IMR-90 (cell line): ENCODE results near the gene ROMO1. TPM values are rescaled to one million over a fixed set of nuclear protein-coding genes. Genes with fewer than 3 reads are reported as not detected.

ENCODE experiments used
- ATAC-seq: fragments of 200-7000 bp; cut with Tn5 transposase; 2 replicates; pipeline ENCODE4 v1.9.1; 2020; ENCODE audit warnings: low read depth, mild to moderate bottlenecking, moderate library complexity
- BruUV-seq: library from RNA; stranded (reverse); fragments of 400-500 nt; replicated peaks from 2 replicates; lab custom pipeline; 2021; lab: Mats Ljungman, UMichigan
- CTCF ChIA-PET: fragments of 300-600 bp; formaldehyde crosslinking; extraction: SDS; loops from one replicate; lab custom pipeline; 2021; ENCODE audit warnings: antibody characterized with exemption; lab: Yijun Ruan, JAX
- POLR2A ChIA-PET: fragments of 300-600 bp; sonication (Branson Sonifier 250); formaldehyde crosslinking; loops from one replicate; lab custom pipeline; 2022; ENCODE audit warnings: antibody characterized with exemption; ENCODE audit not compliant: unreplicated experiment; lab: Charles Lee
- DNase-seq: peaks from one replicate; pipeline ENCODE4 v3.0.0; 2013
- H2AFZ ChIP-seq: replicated peaks from 2 replicates; pipeline ENCODE3; 2013; ENCODE audit warnings: low read length, mild to moderate bottlenecking; ENCODE audit not compliant: poor library complexity
- H2AK5ac ChIP-seq: 2 replicates; pipeline ENCODE4 v1.6.1; 2013; ENCODE audit warnings: low read depth, low read length, inconsistent platforms
- H2AK9ac ChIP-seq: replicated peaks from 2 replicates; pipeline ENCODE3; 2013; ENCODE audit warnings: mild to moderate bottlenecking, low read depth, low read length, moderate library complexity; ENCODE audit not compliant: poor library complexity
- H2BK120ac ChIP-seq: 2 replicates; pipeline ENCODE4 v1.6.1; 2013; ENCODE audit warnings: low read depth, low read length, inconsistent platforms
- H2BK15ac ChIP-seq: 3 replicates; pipeline ENCODE4 v1.6.1; 2013; ENCODE audit warnings: low read depth, low read length, inconsistent platforms
- H2BK20ac ChIP-seq: 2 replicates; pipeline ENCODE4 v1.6.1; 2013; ENCODE audit warnings: low read depth, mild to moderate bottlenecking, inconsistent platforms, low read length, moderate library complexity
- H2BK5ac ChIP-seq: 2 replicates; pipeline ENCODE4 v1.6.1; 2013; ENCODE audit warnings: mild to moderate bottlenecking, low read depth, low read length, inconsistent platforms; ENCODE audit not compliant: poor library complexity, severe bottlenecking
- H3K14ac ChIP-seq: replicated peaks from 2 replicates; pipeline ENCODE4 v1.6.1; 2013; ENCODE audit warnings: low read depth, low read length, inconsistent platforms
- H3K18ac ChIP-seq: 2 replicates; pipeline ENCODE4 v1.6.1; 2013; ENCODE audit warnings: low read depth, low read length, control low read depth
- H3K23ac ChIP-seq: 2 replicates; pipeline ENCODE4 v1.6.1; 2013; ENCODE audit warnings: low read depth, low read length, inconsistent platforms
- H3K27ac ChIP-seq: 2 replicates; pipeline ENCODE4 v1.5.1; 2013; ENCODE audit warnings: mild to moderate bottlenecking, control low read depth, low read length; ENCODE audit not compliant: insufficient read depth
- H3K27me3 ChIP-seq: 2 replicates; pipeline ENCODE4 v1.6.1; 2013; ENCODE audit warnings: low read length; ENCODE audit not compliant: control insufficient read depth, insufficient read depth
- H3K36me3 ChIP-seq: 2 replicates; pipeline ENCODE4 v1.6.1; 2013; ENCODE audit warnings: low read length, mixed read lengths; ENCODE audit not compliant: control insufficient read depth, insufficient read depth
- H3K4ac ChIP-seq: 2 replicates; pipeline ENCODE4 v1.6.1; 2013; ENCODE audit warnings: low read depth, low read length, inconsistent platforms
- H3K4me1 ChIP-seq: 2 replicates; pipeline ENCODE4 v1.6.1; 2013; ENCODE audit warnings: low read length, mixed read lengths; ENCODE audit not compliant: control insufficient read depth, insufficient read depth
- H3K4me2 ChIP-seq: 2 replicates; pipeline ENCODE4 v1.6.1; 2013; ENCODE audit warnings: low read depth, mild to moderate bottlenecking, control low read depth, low read length, moderate library complexity
- H3K4me3 ChIP-seq: 2 replicates; pipeline ENCODE4 v1.5.1; 2013; ENCODE audit warnings: low read depth, mild to moderate bottlenecking, control low read depth, low read length, moderate library complexity; ENCODE audit not compliant: insufficient read depth
- H3K56ac ChIP-seq: 2 replicates; pipeline ENCODE4 v1.6.1; 2013; ENCODE audit warnings: low read length, inconsistent platforms; ENCODE audit not compliant: insufficient read depth; ENCODE audit errors: extremely low read depth
- H3K79me1 ChIP-seq, 2 experiments: 2 replicates each; pipeline ENCODE4 v1.6.1; 2013; ENCODE audit warnings: low read length in 2 of 2, inconsistent platforms in 1 of 2, low read depth in 1 of 2
- H3K9ac ChIP-seq: 2 replicates; pipeline ENCODE4 v1.6.1; 2013; ENCODE audit warnings: low read depth, low read length, control low read depth
- H3K9me1 ChIP-seq: 2 replicates; pipeline ENCODE4 v1.6.1; 2013; ENCODE audit warnings: low read length, inconsistent platforms; ENCODE audit not compliant: insufficient read depth
- H3K9me3 ChIP-seq: 2 replicates; pipeline ENCODE4 v1.6.1; 2013; ENCODE audit warnings: low read length; ENCODE audit not compliant: control insufficient read depth, insufficient read depth
- H4K20me1 ChIP-seq: 2 replicates; pipeline ENCODE4 v1.6.1; 2013; ENCODE audit warnings: low read length, inconsistent platforms; ENCODE audit not compliant: insufficient read depth
- H4K5ac ChIP-seq: 2 replicates; pipeline ENCODE4 v1.6.1; 2013; ENCODE audit warnings: mild to moderate bottlenecking, low read depth, low read length, control low read depth
- H4K8ac ChIP-seq, 2 experiments: 2 replicates each; pipeline ENCODE4 v1.6.1; 2013; ENCODE audit warnings: low read depth in 2 of 2, low read length in 2 of 2, control low read depth in 1 of 2, inconsistent platforms in 1 of 2
- H4K91ac ChIP-seq: 2 replicates; pipeline ENCODE4 v1.6.1; 2013; ENCODE audit warnings: low read depth, low read length, inconsistent platforms; ENCODE audit not compliant: insufficient read depth
- FOS ChIP-seq: fragments of 150-350 bp; IDR thresholded peaks from 2 replicates; pipeline ENCODE4 v1.6.1; 2016; ENCODE audit warnings: low read depth, low read length
- MAFK ChIP-seq: IDR thresholded peaks from 2 replicates; pipeline ENCODE4 v1.6.1; 2012; ENCODE audit warnings: low read depth, low read length, improper control_type of control experiment
- NFE2L2 ChIP-seq: fragments of 150-350 bp; IDR thresholded peaks from 2 replicates; pipeline ENCODE4 v1.6.1; 2016; ENCODE audit warnings: low read depth, mild to moderate bottlenecking, low read length
- POLR2A ChIP-seq: IDR thresholded peaks from 2 replicates; pipeline ENCODE4 v1.6.1; 2012; ENCODE audit warnings: mild to moderate bottlenecking, low read depth, low read length
- RAD21 ChIP-seq: IDR thresholded peaks from 2 replicates; pipeline ENCODE4 v1.6.1; 2012; ENCODE audit warnings: low read length, improper control_type of control experiment
- RFX5 ChIP-seq: IDR thresholded peaks from 2 replicates; pipeline ENCODE4 v1.8.0; 2012; ENCODE audit warnings: low read depth, mild to moderate bottlenecking, low read length, moderate library complexity
- SMC3 ChIP-seq: fragments of 150-350 bp; IDR thresholded peaks from 2 replicates; pipeline ENCODE4 v1.6.1; 2016; ENCODE audit warnings: low read depth, mild to moderate bottlenecking, antibody characterized with exemption, low read length, moderate library complexity
- whole genome bisulfite sequencing, 2 experiments: methylation state at CpG; one replicate each; pipeline versions ENCODE4 v1.1.5 to v1.1.7; 2013; ENCODE audit warnings: missing lambda C conversion rate in 2 of 2; ENCODE audit not compliant: insufficient read length in 1 of 2; ENCODE audit errors: extremely low coverage in 2 of 2; 5-methylcytosine and 5-hydroxymethylcytosine counted together
- dilution Hi-C: fragments of 300-500 bp; cut with HindIII; formaldehyde crosslinking; loops from one replicate; pipeline ENCODE4 v1.14.3; 2018; ENCODE audit warnings: low sequenced_read_pairs; ENCODE audit not compliant: unreplicated experiment
- in situ Hi-C: fragments of 300-500 bp; cut with MboI; formaldehyde crosslinking; loops from 3 replicates; pipeline ENCODE4 v1.14.3; 2019; ENCODE audit warnings: low sequenced_read_pairs, inconsistent platforms, mixed read lengths
- intact Hi-C: fragments of 100-400 bp; cut with micrococcal nuclease; formaldehyde crosslinking; loops from 2 replicates; pipeline ENCODE4 v1.10.0; 2022
- polyA plus RNA-seq, 3 experiments: library from polyadenylated mRNA; depleted of rRNA; stranded (reverse); fragments of >200 nt; gene quantifications; 2 replicates each; pipeline ENCODE4 v1.2.3, GENCODE V29; 2012; ENCODE audit warnings: low replicate concordance in 1 of 3
- total RNA-seq: library from RNA; depleted of rRNA; stranded (reverse); fragments of >200 nt; gene quantifications from 2 replicates; pipeline ENCODE4 v1.2.3, GENCODE V29; 2012

The ROMO1 gene
- total and polyA plus RNA-seq, 2 of the 4 experiments (the other 2 are of a cell fraction) = 223 to 555 TPM

DNA sequence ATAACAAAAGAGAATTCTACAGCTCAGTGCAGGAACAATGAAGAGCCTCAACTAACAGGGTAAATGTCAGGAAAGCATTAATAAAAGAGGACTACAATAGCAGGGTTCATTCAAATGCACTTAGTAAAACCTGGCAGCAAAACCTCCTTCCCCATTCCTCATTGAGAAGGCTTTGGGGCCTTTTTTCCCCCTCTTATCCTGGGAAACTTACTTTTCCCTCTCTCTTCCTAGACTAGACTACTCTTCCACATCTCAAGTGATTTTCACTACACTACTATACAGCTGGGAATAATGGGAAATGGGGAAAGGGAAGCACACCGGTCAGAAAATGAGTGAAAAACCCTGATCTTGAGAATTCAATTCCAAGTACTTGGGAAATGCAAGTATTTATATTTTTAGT is 10.1 kb downstream of the ROMO1 start:
- intact Hi-C loops = loop anchor here (10.0 kb wide), 1 partner anchor 176 kb away; no protein-coding TSS in a partner anchor
- CTCF ChIA-PET = interaction anchor here (0.9 kb wide), 1 partner anchor 25 kb away, joined by 3 read pairs; no protein-coding TSS in a partner anchor
- POLR2A ChIA-PET = no interaction called here

More for the DNA sequence above, 10.1 kb downstream of the ROMO1 start:
- Histone ChIP-seq H3K9me3 (no peaks in the 10 kb centered on the region), H3K79me1 (peaks cover 13 to 53% of the 10 kb centered on the region in 2 experiments), H3K4me3 (no peak overlapping the region), H2AK5ac (no peak overlapping the region), H3K4me2 (no peak overlapping the region), H4K8ac (no peak overlapping the region; a peak in 1 of 4 replicates), H3K9ac (no peak overlapping the region), H2BK120ac (no peak overlapping the region), H4K5ac (no peak overlapping the region), H3K27me3 (no peaks in the 10 kb centered on the region), H2AK9ac (no peak overlapping the region), H2BK5ac (peak overlapping the region; percentile 15), H3K56ac (no peak overlapping the region), H3K9me1 (no peaks in the 10 kb centered on the region), H2BK20ac (no peak overlapping the region), H2BK15ac (no peak overlapping the region), H3K14ac (no peak overlapping the region), H2AFZ (no peak overlapping the region), H3K4me1 (no peaks in the 10 kb centered on the region), H4K91ac (no peak overlapping the region), H3K23ac (peak overlapping the region; percentile 82; the same call in 1 of the 2 replicates), H3K27ac (no peak overlapping the region), H4K20me1 (peaks cover 75% of the 10 kb centered on the region), H3K4ac (no peak overlapping the region), H3K36me3 (peaks cover 69% of the 10 kb centered on the region), H3K18ac (no peak overlapping the region)
- dilution Hi-C loops = no loop called here
- TF ChIP-seq POLR2A (no peak), SMC3 (no peak), RFX5 (no peak), FOS (no peak), RAD21 (no peak), NFE2L2 (no peak), MAFK (no peak)
- no TSS peak for BruUV-seq
- WGBS, 2 experiments = no CpG with 5 or more reads among the region's 1 CpG
- ATAC-seq (no peak), DNase-seq (no peak)
- in situ Hi-C loops = no loop called here
